Right lung (tissue), 5 donors: ENCODE data around the gene SERPINB13. TPM values are rescaled to one million over a fixed set of nuclear protein-coding genes. Genes with fewer than 3 reads are reported as not detected.
"Not testable (repeated sequence)": the region's sequence is repeated elsewhere in the genome, so short reads cannot be mapped to it uniquely, and the experiment has no call there.

Experiments
- DNase-seq, 2 donors: peaks; one replicate each; pipeline ENCODE4 v3.0.0-alpha.2; 2013
- polyA plus RNA-seq, 5 donors: library from polyadenylated mRNA; unstranded; fragments of 120-200 nt; gene quantifications; one replicate each; pipeline versions ENCODE4 v1.2.1 to v1.2.3, GENCODE V29; 2013; ENCODE audit warnings: inconsistent platforms in 1 of 5, low replicate concordance in 1 of 5; ENCODE audit not compliant: insufficient read length in 5 of 5, insufficient read depth in 1 of 5

Gene SERPINB13
- polyA plus RNA-seq, 5 donors = not detected

- no peak for DNase-seq
Observed at GRCh38 chr18:63588909-63589308, 1.8 kb downstream of the SERPINB13 start.

- DNase-seq = no peak
Observed at GRCh38 chr18:63590373-63590772, 3.2 kb downstream of the SERPINB13 start.

- no peak for DNase-seq
Observed at GRCh38 chr18:63590966-63591695, 4.0 kb downstream of the SERPINB13 start.

GRCh38 chr18:63591725-63592124, 4.6 kb downstream of the SERPINB13 start:
- no peak for DNase-seq

GRCh38 chr18:63592471-63592870, 5.3 kb downstream of the SERPINB13 start:
- no peak for DNase-seq

GRCh38 chr18:63596964-63597363, 9.8 kb downstream of the SERPINB13 start:
- no peak for DNase-seq

GRCh38 chr18:63603355-63603754, 16.2 kb downstream of the SERPINB13 start:
- no peak for DNase-seq

- DNase-seq = no peak
Observed at GRCh38 chr18:63603772-63604171, 16.6 kb downstream of the SERPINB13 start.

- DNase-seq = no peak
Observed at GRCh38 chr18:63604791-63605567, 17.8 kb downstream of the SERPINB13 start.

- DNase-seq = no peak
Observed at GRCh38 chr18:63606526-63606925, 19.4 kb downstream of the SERPINB13 start.

- DNase-seq = no peak
Observed at GRCh38 chr18:63613420-63613819, 26.3 kb downstream of the SERPINB13 start.

GRCh38 chr18:63617049-63617914, 30.1 kb downstream of the SERPINB13 start:
- no peak for DNase-seq

GRCh38 chr18:63617915-63618234, 30.7 kb downstream of the SERPINB13 start:
- DNase-seq = no peak

GRCh38 chr18:63619661-63620060, 32.5 kb downstream of the SERPINB13 start:
- no peak for DNase-seq

- no peak for DNase-seq
Observed at GRCh38 chr18:63624863-63625262, 37.7 kb downstream of the SERPINB13 start.

- no peak for DNase-seq
Observed at GRCh38 chr18:63626431-63626830, 39.3 kb downstream of the SERPINB13 start.

- no peak for DNase-seq
Observed at GRCh38 chr18:63627819-63628218, 40.7 kb downstream of the SERPINB13 start.

- no peak for DNase-seq
Observed at GRCh38 chr18:63637703-63638102, 50.6 kb downstream of the SERPINB13 start.

GRCh38 chr18:63641157-63641680, 54.1 kb downstream of the SERPINB13 start:
- not testable (repeated sequence) for DNase-seq

- not testable (repeated sequence) for DNase-seq
Observed at GRCh38 chr18:63642668-63643356, 55.7 kb downstream of the SERPINB13 start.

GRCh38 chr18:63644142-63644541, 57.0 kb downstream of the SERPINB13 start, which contains the start of gene SERPINB4:
SERPINB4 (minus strand) TSS chr18:63644256; CDS start chr18:63643577, 679 bp downstream.
- not testable (repeated sequence) for DNase-seq
